ENCODE measurements around the gene AP4E1.

DNA sequence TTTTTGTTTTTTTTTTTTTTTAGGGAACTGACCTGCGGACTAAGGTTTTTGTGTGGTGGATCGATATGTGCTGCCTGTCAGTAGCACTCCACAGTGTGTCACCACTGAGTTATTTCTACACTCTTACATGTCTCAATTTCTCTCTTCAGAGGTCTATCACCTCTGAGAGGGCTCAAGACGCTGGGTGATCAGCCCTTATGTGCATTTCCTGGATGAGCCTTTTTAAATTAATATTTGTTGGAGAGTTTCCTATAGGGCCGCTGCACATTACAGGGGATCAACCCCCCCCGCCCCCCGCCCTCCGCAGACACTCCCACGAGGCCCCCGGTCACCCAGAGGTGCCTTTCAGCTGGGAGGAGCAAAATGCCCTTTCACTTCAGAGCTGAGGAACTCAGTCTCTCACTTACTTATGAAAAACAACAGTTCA lies 34.5 kb upstream of the AP4E1 start:
- no peak for TF ChIP-seq EZH2phosphoT487 (IDR thresholded peaks at IDR 0.05; ENCODE audit: low read depth)
- TF ChIP-seq, protein P1, sequence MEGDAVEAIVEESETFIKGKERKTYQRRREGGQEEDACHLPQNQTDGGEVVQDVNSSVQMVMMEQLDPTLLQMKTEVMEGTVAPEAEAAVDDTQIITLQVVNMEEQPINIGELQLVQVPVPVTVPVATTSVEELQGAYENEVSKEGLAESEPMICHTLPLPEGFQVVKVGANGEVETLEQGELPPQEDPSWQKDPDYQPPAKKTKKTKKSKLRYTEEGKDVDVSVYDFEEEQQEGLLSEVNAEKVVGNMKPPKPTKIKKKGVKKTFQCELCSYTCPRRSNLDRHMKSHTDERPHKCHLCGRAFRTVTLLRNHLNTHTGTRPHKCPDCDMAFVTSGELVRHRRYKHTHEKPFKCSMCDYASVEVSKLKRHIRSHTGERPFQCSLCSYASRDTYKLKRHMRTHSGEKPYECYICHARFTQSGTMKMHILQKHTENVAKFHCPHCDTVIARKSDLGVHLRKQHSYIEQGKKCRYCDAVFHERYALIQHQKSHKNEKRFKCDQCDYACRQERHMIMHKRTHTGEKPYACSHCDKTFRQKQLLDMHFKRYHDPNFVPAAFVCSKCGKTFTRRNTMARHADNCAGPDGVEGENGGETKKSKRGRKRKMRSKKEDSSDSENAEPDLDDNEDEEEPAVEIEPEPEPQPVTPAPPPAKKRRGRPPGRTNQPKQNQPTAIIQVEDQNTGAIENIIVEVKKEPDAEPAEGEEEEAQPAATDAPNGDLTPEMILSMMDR (IDR thresholded peaks at IDR 0.05; ENCODE audit: low read depth, low read length) = peak; percentile 41

Measured in OCI-LY3 (cell line).